T-helper 9 cell (primary cell): ENCODE measurements around the gene RAPGEF2.

Experiments
- DNase-seq: peaks from one replicate; pipeline ENCODE4 v3.0.0-alpha.2; 2020

RAPGEF2 gene

GRCh38 chr4:159379836-159380235 is 277.0 kb downstream of the RAPGEF2 start:
- DNase-seq: no peak

GRCh38 chr4:159382856-159383561 is 280.1 kb downstream of the RAPGEF2 start:
- DNase-seq: no peak

- no peak for DNase-seq
Observed at GRCh38 chr4:159383562-159383931, 280.7 kb downstream of the RAPGEF2 start.

- no peak for DNase-seq
Observed at GRCh38 chr4:159384017-159384416, 281.1 kb downstream of the RAPGEF2 start.

GRCh38 chr4:159384632-159385031 is 281.8 kb downstream of the RAPGEF2 start:
- DNase-seq: no peak

GRCh38 chr4:159386620-159387019 is 283.7 kb downstream of the RAPGEF2 start:
- DNase-seq: no peak

- DNase-seq: no peak
Observed at GRCh38 chr4:159389756-159390155, 286.9 kb downstream of the RAPGEF2 start.

GRCh38 chr4:159390648-159391047 is 287.8 kb downstream of the RAPGEF2 start:
- no peak for DNase-seq

- no peak for DNase-seq
Observed at GRCh38 chr4:159395693-159396092, 292.8 kb downstream of the RAPGEF2 start.

- no peak for DNase-seq
Observed at GRCh38 chr4:159396151-159396550, 293.3 kb downstream of the RAPGEF2 start.

- DNase-seq: no peak
Observed at GRCh38 chr4:159398236-159398638, 295.4 kb downstream of the RAPGEF2 start.

GRCh38 chr4:159400558-159401225 is 297.8 kb downstream of the RAPGEF2 start:
- DNase-seq: no peak

- DNase-seq: no peak
Observed at GRCh38 chr4:159401226-159401712, 298.4 kb downstream of the RAPGEF2 start.

- no peak for DNase-seq
Observed at GRCh38 chr4:159401791-159402380, 299.0 kb downstream of the RAPGEF2 start.
